T-cell (primary cell): ENCODE data around the gene BMF. TPM values are rescaled to one million over a fixed set of nuclear protein-coding genes. Genes with fewer than 3 reads are reported as not detected.

Experiments
- ATAC-seq, 4 experiments: fragments of 200-7000 bp in 3 of 4; fragments of 150-1000 bp in 1 of 4; cut with Tn5 transposase; replicated peaks in 1 of 4; 1 replicate in 3 of 4; 2 replicates in 1 of 4; pipeline ENCODE4 v1.10.0; 2021; ENCODE audit warnings: moderate library complexity in 3 of 4, mild to moderate bottlenecking in 2 of 4, moderate number of reproducible peaks in 1 of 4
- CTCF ChIA-PET, 2 donors: fragments of 300-600 bp; sonication (Branson Sonifier 250); formaldehyde crosslinking; loops; one replicate each; lab custom pipeline; 2022; ENCODE audit warnings: antibody characterized with exemption in 2 of 2; lab: Charles Lee
- POLR2A ChIA-PET, 2 donors: fragments of 300-600 bp; sonication (Branson Sonifier 250); formaldehyde crosslinking; loops; one replicate each; lab custom pipeline; 2022; ENCODE audit warnings: antibody characterized with exemption in 2 of 2; lab: Charles Lee
- DNase-seq, 35 experiments: peaks; one replicate each; pipeline versions ENCODE4 v3.0.0 to v3.0.0-alpha.2; 2013 to 2023
- H3K27ac ChIP-seq: one replicate; pipeline ENCODE4 v1.5.1; 2013; ENCODE audit warnings: low read length
- H3K27me3 ChIP-seq, 2 experiments: replicated peaks in 1 of 2; 1 replicate in 1 of 2; 2 replicates in 1 of 2; pipeline versions ENCODE4 v1.6.1 to v1.7.0; 2013; ENCODE audit warnings: low read length in 1 of 2, mixed read lengths in 1 of 2; ENCODE audit not compliant: control insufficient read depth in 2 of 2, insufficient read depth in 2 of 2; ENCODE audit errors: extremely low read depth in 1 of 2
- H3K36me3 ChIP-seq, 2 donors: 1 replicate in 1 of 2; 2 replicates in 1 of 2; pipeline versions ENCODE4 v1.6.1 to v1.7.0; 2013; ENCODE audit warnings: low read length in 1 of 2; ENCODE audit not compliant: control insufficient read depth in 2 of 2, insufficient read depth in 1 of 2; ENCODE audit errors: extremely low read depth in 1 of 2
- H3K4me1 ChIP-seq, 2 experiments: 1 replicate in 1 of 2; 2 replicates in 1 of 2; pipeline versions ENCODE4 v1.6.1 to v1.7.0; 2013; ENCODE audit warnings: low read length in 2 of 2, mixed read lengths in 1 of 2; ENCODE audit not compliant: insufficient read depth in 2 of 2, control insufficient read depth in 1 of 2; ENCODE audit errors: extremely low read depth in 1 of 2
- H3K4me3 ChIP-seq, 2 donors: 1 replicate in 1 of 2; 2 replicates in 1 of 2; pipeline versions ENCODE4 v1.5.1 to v1.7.0; 2013; ENCODE audit warnings: mild to moderate bottlenecking in 2 of 2, low read length in 1 of 2, moderate library complexity in 1 of 2; ENCODE audit not compliant: control insufficient read depth in 1 of 2; ENCODE audit errors: extremely low read depth in 1 of 2
- H3K9me3 ChIP-seq: 2 replicates; pipeline ENCODE4 v1.7.0; 2013
- H3K27ac Mint-ChIP-seq, 2 donors: one replicate each; pipeline ENCODE4 v1.8.0; 2020 to 2021; ENCODE audit warnings: mild to moderate bottlenecking in 2 of 2, mixed read lengths in 2 of 2
- H3K27me3 Mint-ChIP-seq, 2 donors: one replicate each; pipeline ENCODE4 v1.8.0; 2021 to 2022; ENCODE audit warnings: mixed read lengths in 2 of 2
- H3K36me3 Mint-ChIP-seq: one replicate; pipeline ENCODE4 v1.8.0; 2021; ENCODE audit warnings: mixed read lengths
- H3K4me1 Mint-ChIP-seq, 3 donors: one replicate each; pipeline ENCODE4 v1.8.0; 2020 to 2022; ENCODE audit warnings: mixed read lengths in 3 of 3, mild to moderate bottlenecking in 1 of 3
- H3K4me3 Mint-ChIP-seq, 3 donors: one replicate each; pipeline ENCODE4 v1.8.0; 2020 to 2022; ENCODE audit warnings: mild to moderate bottlenecking in 3 of 3, mixed read lengths in 3 of 3, moderate library complexity in 3 of 3
- H3K9me3 Mint-ChIP-seq, 3 donors: one replicate each; pipeline ENCODE4 v1.8.0; 2020 to 2022; ENCODE audit warnings: mixed read lengths in 3 of 3
- WGBS: methylation state at CpG from one replicate; pipeline ENCODE4 v1.1.5; 2013; ENCODE audit warnings: missing lambda C conversion rate; ENCODE audit not compliant: insufficient coverage; 5-methylcytosine and 5-hydroxymethylcytosine counted together
- total RNA-seq, 35 experiments: library from RNA in 6 of 35; stranded (reverse) in 6 of 35; fragments of 120-200 nt in 1 of 35; gene quantifications; one replicate each; pipeline versions ENCODE4 v1.2.1 to v1.2.4 and lab custom pipeline; 2013 to 2026

BMF gene
- total RNA-seq, 5 donors from 2014 or later (not counting 1 experiment from before 2014, with no cell fraction given), result 6.6 to 46.7 (median 42.4) TPM

DNA sequence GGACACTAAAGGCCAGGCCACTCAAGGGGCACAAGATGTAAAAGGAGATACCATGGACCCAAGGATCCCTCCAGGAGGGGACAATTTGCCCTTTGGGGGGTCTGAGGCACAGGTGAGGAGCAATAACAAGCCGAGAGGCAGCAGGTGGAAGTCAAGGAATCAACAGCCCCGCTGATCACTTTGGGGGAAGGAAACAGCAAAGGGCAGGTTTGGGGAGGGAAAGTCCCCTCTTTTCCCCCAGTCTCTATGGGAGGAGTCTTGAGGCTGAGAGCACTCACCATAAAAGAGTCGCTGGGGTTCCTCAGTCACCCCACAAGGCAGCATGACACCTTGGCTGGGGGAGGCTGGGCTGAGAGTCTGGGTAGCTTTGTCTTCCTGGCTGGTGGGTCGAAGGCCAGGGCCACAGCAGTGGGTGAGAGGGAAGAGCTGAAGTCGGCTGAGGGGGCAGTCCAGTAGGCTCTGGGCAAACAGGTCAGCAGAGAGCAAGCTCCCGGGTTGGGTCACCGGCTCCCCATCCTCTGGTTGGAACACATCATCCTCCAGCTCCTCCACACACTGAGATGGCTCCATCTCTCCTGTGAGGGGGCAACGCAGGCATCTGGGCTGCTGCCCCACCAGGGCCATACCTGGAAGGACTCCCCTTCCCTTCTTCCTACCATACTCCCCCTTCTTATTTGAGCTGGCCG is 3.0 kb downstream of the BMF start:
- Mint-ChIP-seq H3K36me3 (peaks cover 3% of the 10 kb centered on the region), H3K4me1 (peaks cover 51 to 63% (median 58%) of the 10 kb centered on the region in 3 donors), H3K27me3 (no peaks in the 10 kb centered on the region), H3K9me3 (no peaks in the 10 kb centered on the region), H3K27ac (peak overlapping the region; percentile 70 to 83), H3K4me3 (peak overlapping the region in 2 of 3 donors; percentile 67 to 79)
- DNase-seq (peak in 11 of 35 experiments; percentile 6 to 61 (median 28)), ATAC-seq (peak in 1 of 4 experiments; percentile 22)
- POLR2A ChIA-PET, result no interaction called here
- WGBS, result 52% methylated on average over 5 of the region's 9 CpGs
- CTCF ChIA-PET, result interaction anchor here (0.6 to 1.9 kb wide), 10 partner anchors 8 to 1453 kb away, joined by 3 to 11 read pairs (median 4); no protein-coding TSS in a partner anchor
- peak overlapping the region; percentile 9 for H3K27ac ChIP-seq
- peaks cover 0 to 2% of the 10 kb centered on the region in 2 donors for H3K36me3 ChIP-seq
- peaks cover 28 to 73% of the 10 kb centered on the region in 2 experiments for H3K4me1 ChIP-seq
- no peaks in the 10 kb centered on the region for H3K9me3 ChIP-seq
- H3K4me3 ChIP-seq, result no peak overlapping the region
- H3K27me3 ChIP-seq, result peaks cover 0 to 9% of the 10 kb centered on the region in 2 experiments

DNA sequence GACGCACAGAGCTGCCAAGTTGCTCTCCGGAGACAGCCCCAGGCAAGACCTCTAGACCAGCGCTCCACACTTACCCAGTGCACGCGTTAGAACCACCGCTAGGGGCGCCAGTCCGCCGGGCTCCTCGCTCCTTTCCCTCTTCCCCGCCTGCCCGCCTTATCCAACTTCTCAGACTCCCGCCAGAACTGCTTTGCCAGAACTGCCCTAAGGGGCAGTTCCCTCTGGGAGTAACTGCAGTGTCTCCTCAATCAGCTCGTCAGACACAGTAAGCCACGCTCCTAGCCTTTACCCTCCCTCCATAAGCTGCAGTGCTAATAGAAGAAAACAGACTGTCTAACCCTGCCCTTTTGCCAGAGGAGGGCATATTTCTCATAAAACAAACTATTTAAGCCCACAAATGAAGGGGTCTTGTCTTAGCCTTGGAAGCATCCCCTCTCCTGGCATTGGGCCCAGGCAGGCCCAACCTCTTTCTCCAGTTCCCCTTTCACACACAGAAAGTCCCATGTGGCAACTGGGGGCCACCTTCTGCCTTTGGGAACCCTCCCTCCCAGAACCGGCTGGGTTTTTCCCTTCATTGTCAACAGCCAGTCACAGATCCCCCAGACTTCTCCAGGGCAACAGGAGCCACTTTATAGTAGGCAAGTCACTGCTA is 3.7 kb downstream of the BMF start:
- CTCF ChIA-PET, result interaction anchor here (0.5 to 1.9 kb wide), 14 partner anchors 8 to 335 kb away, joined by 3 to 11 read pairs (median 3); partner anchors contain the start of genes BAHD1 (in 1 of the 2) and IVD (in 1 of the 2)
- Histone ChIP-seq H3K27me3 (peaks cover 0 to 8% of the 10 kb centered on the region in 2 experiments), H3K27ac (peak overlapping the region; percentile 9), H3K4me1 (peaks cover 34 to 80% of the 10 kb centered on the region in 2 experiments), H3K36me3 (peaks cover 0 to 2% of the 10 kb centered on the region in 2 donors), H3K9me3 (no peaks in the 10 kb centered on the region), H3K4me3 (no peak overlapping the region)
- ATAC-seq (peak; percentile 42 to 55 (median 45)), DNase-seq (peak; percentile 25 to 83 (median 61))
- Mint-ChIP-seq H3K27me3 (no peaks in the 10 kb centered on the region), H3K9me3 (no peaks in the 10 kb centered on the region), H3K36me3 (peaks cover 3% of the 10 kb centered on the region), H3K4me1 (peaks cover 54 to 69% (median 65%) of the 10 kb centered on the region in 3 donors), H3K4me3 (peak overlapping the region; percentile 61 to 79 (median 67)), H3K27ac (peak overlapping the region; percentile 70 to 83)
- POLR2A ChIA-PET, result no interaction called here
- WGBS, result 16% methylated on average over 16 of the region's 16 CpGs

DNA sequence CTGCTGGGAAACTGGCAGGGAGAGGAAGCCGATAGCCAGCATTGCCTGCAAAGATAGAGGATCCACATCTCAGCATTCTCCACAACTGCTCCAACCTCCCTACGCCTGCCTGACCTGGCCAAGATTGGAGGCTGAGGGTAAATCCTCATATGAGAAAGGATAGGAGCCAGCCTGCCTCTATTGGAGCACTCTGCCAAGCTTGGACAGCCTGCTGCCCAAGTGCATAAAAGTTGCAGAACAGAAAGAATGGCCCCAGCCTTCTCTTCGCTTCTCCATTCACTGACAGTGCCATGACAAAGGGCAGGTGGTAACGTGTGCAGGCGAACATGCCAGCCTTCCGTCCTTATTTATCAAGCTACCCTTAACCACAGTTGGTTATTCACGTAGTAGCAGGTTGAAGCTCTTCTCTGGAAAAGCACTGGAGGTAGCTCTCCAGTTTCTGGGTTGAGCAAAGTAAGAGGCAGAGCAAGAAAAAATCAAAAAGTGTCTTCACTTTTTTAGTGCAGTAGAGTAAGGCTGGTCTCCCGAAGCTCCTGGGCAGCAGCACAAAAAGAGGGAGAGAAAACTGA is 4.3 kb downstream of the BMF start:
- Mint-ChIP-seq H3K36me3 (peaks cover 3% of the 10 kb centered on the region), H3K9me3 (no peaks in the 10 kb centered on the region), H3K4me1 (peaks cover 52 to 72% (median 68%) of the 10 kb centered on the region in 3 donors), H3K27me3 (no peaks in the 10 kb centered on the region), H3K4me3 (peak overlapping the region; percentile 61 to 79 (median 67)), H3K27ac (peak overlapping the region in 1 of 2 donors; percentile 83)
- H3K4me1 ChIP-seq, result peaks cover 34 to 84% of the 10 kb centered on the region in 2 experiments
- ATAC-seq, result no peak
- WGBS, result 25% methylated on average over 1 of the region's 8 CpGs
- no peak overlapping the region for H3K27ac ChIP-seq
- CTCF ChIA-PET, result interaction anchor here (0.5 to 1.9 kb wide), 15 partner anchors 8 to 336 kb away, joined by 3 to 11 read pairs (median 3); partner anchors contain the start of genes BAHD1 (in 1 of the 2) and IVD (in 1 of the 2)
- H3K36me3 ChIP-seq, result peaks cover 0 to 2% of the 10 kb centered on the region in 2 donors
- no peaks in the 10 kb centered on the region for H3K9me3 ChIP-seq
- POLR2A ChIA-PET, result no interaction called here
- peaks cover 0 to 8% of the 10 kb centered on the region in 2 experiments for H3K27me3 ChIP-seq
- H3K4me3 ChIP-seq, result no peak overlapping the region
- DNase-seq, result no peak

DNA sequence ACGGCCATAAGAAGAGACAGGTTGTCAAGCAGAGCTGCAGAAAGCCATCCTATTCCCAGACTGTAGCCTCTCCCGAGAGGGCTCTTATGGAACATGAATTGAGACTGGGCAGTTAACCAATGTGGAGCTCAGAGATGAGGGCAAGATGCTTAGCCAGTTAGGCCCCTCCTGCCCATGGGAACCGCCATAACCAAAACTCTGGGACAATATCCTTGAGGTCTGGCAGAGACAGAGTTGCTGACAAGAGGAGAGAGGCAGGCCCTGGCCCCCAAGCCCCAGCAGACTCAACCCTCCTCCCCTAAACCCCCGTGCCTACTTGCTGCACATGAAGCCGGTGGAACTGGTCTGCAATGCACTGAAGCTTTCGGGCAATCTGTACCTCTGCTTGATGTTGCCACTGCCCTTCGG is 4.8 kb downstream of the BMF start:
- Mint-ChIP-seq H3K27ac (no peak overlapping the region), H3K4me3 (no peak overlapping the region), H3K27me3 (no peaks in the 10 kb centered on the region), H3K4me1 (peaks cover 52 to 72% (median 68%) of the 10 kb centered on the region in 3 donors), H3K36me3 (peaks cover 3% of the 10 kb centered on the region), H3K9me3 (no peaks in the 10 kb centered on the region)
- 89% methylated on average over 4 of the region's 7 CpGs for WGBS
- Histone ChIP-seq H3K4me1 (peaks cover 36 to 84% of the 10 kb centered on the region in 2 experiments), H3K9me3 (no peaks in the 10 kb centered on the region), H3K27me3 (peaks cover 0 to 8% of the 10 kb centered on the region in 2 experiments), H3K36me3 (peaks cover 0 to 2% of the 10 kb centered on the region in 2 donors), H3K4me3 (no peak overlapping the region), H3K27ac (no peak overlapping the region)
- DNase-seq (no peak), ATAC-seq (no peak)
- ChIA-PET POLR2A (no interaction called here), CTCF (interaction anchor here (0.7 to 1.9 kb wide), 10 partner anchors 7 to 168 kb away, joined by 3 to 11 read pairs (median 3); no protein-coding TSS in a partner anchor)

DNA sequence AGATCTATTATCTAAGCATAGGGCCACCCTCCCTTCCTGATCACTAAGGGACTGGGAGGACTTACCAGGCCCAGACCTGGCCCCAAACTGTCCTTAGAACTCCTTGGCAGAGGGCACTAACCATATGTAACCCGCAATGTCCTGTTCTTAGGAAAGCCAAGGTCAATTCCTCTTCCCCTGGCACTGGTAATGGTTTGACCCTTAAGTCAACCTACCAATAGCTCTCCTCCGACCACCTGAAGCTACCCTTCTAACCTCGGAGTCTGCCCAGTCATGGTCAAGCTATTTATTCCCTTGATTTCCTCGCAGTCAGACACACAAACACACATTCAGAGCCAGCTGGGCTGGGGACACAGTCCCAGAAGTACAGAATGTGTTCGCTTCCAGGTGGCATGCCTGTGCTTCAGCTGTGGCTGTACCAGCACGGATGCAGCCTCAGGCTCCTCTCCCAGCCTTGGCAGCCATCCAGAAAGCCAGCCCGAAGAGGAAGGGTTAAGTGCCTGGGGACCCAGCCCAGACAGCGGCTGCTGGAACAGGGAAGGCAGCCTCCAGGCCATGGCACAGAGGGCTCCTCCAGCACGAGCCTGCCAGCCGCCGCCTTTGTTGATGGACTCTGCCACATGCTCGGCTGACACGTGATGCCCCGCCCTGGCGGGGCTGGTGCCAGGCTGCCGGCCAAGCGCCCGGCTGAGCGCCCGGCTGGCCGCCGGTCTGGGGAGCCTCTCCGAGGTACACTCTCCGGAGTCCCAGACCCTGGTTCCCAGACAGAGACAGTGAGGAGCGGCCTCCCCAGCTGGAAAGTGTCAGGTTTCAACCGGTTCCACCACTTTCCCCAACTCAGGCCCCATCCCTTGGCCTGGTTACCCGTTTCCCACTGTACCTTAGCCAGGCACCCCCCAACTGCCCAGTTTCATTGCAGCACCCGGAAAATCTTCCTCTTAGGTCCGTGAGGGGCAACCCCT is 5.5 kb downstream of the BMF start:
- H3K27me3 Mint-ChIP-seq, result no peaks in the 10 kb centered on the region
- H3K4me3 Mint-ChIP-seq, result no peak overlapping the region
- peaks cover 42 to 88% of the 10 kb centered on the region in 2 experiments for H3K4me1 ChIP-seq
- H3K4me1 Mint-ChIP-seq, result peaks cover 56 to 78% (median 74%) of the 10 kb centered on the region in 3 donors
- no peak overlapping the region for H3K4me3 ChIP-seq
- no peaks in the 10 kb centered on the region for H3K9me3 Mint-ChIP-seq
- 90% methylated on average over 28 of the region's 29 CpGs for WGBS
- no peak overlapping the region for H3K27ac Mint-ChIP-seq
- no peak for ATAC-seq
- no peak for DNase-seq
- H3K27me3 ChIP-seq, result peaks cover 0 to 8% of the 10 kb centered on the region in 2 experiments
- no peak overlapping the region for H3K27ac ChIP-seq
- no peaks in the 10 kb centered on the region for H3K9me3 ChIP-seq
- peaks cover 0 to 2% of the 10 kb centered on the region in 2 donors for H3K36me3 ChIP-seq
- ChIA-PET POLR2A (no interaction called here), CTCF (interaction anchor here (0.6 to 1.0 kb wide), 7 partner anchors 9 to 314 kb away, joined by 3 to 5 read pairs (median 3); no protein-coding TSS in a partner anchor)
- H3K36me3 Mint-ChIP-seq, result peaks cover 3% of the 10 kb centered on the region
